Lower leg skin (tissue), 4 donors: ENCODE measurements around the gene FOSB. TPM values are rescaled to one million over a fixed set of nuclear protein-coding genes. Genes with fewer than 3 reads are reported as not detected.
A peak's percentile ranks its signal among the peaks of the same experiment; 100 is the strongest.

ENCODE experiments used
- DNase-seq, 2 donors: peaks; one replicate each; pipeline ENCODE4 v3.0.0-alpha.2; 2019; ENCODE audit warnings: low spot score in 2 of 2
- H3K4me3 ChIP-seq: fragments of 200-600 bp; sonication (generic); 2 replicates; pipeline ENCODE4 v1.5.1; 2017; ENCODE audit warnings: mild to moderate bottlenecking, low read depth; ENCODE audit not compliant: poor library complexity, severe bottlenecking
- CTCF ChIP-seq, 3 donors: fragments of 450-650 bp; IDR thresholded peaks; one replicate each; pipeline ENCODE4 v1.5.1; 2016; ENCODE audit warnings: antibody characterized with exemption in 3 of 3, mild to moderate bottlenecking in 3 of 3, moderate library complexity in 2 of 3
- POLR2A ChIP-seq, 2 donors: fragments of 450-650 bp; IDR thresholded peaks; one replicate each; pipeline ENCODE4 v1.6.1; 2016 to 2017; ENCODE audit warnings: antibody characterized with exemption in 2 of 2, mild to moderate bottlenecking in 1 of 2, moderate library complexity in 1 of 2
- WGBS, 2 donors: methylation state at CpG; one replicate each; pipeline ENCODE4 v1.1.5; 2018; 5-methylcytosine and 5-hydroxymethylcytosine counted together
- intact Hi-C: fragments of 100-400 bp; cut with DNase I; formaldehyde crosslinking; loops from one replicate; pipeline ENCODE4 v1.15.0; 2023; ENCODE audit warnings: low total_unique reads
- microRNA-seq, 2 donors: library from miRNA; unstranded; fragments of <30 nt; microRNA quantifications; one replicate each; pipeline ENCODE4, GENCODE V29; 2016; ENCODE audit warnings: borderline replicate concordance in 2 of 2, borderline number of aligned reads in 1 of 2
- total RNA-seq, 4 donors: library from RNA; depleted of rRNA; stranded (reverse); fragments of >200 nt; gene quantifications; one replicate each; pipeline ENCODE4 v1.1.0, GENCODE V29; 2016

The FOSB gene
- total RNA-seq, 4 donors from 2014 or later: 5.9 to 18.2 (median 11.2) TPM

- no peak for DNase-seq
- WGBS, 2 donors: 89 to 90% methylated on average over 47 of the region's 50 CpGs
- intact Hi-C loops: no loop called here
- TF ChIP-seq CTCF (IDR thresholded peaks at IDR 0.05) (no peak), POLR2A (IDR thresholded peaks at IDR 0.05) (no peak)
- no peak overlapping the region for H3K4me3 ChIP-seq
Observed at GRCh38 chr19:45517641-45518468, 50.1 kb downstream of the FOSB start.

- WGBS, 2 donors: 83 to 90% methylated on average over 7 of the region's 7 CpGs
Observed at GRCh38 chr19:45518469-45518826, 50.7 kb downstream of the FOSB start.

GRCh38 chr19:45522010-45522941 is 54.5 kb downstream of the FOSB start:
- no peak for DNase-seq
- WGBS, 2 donors: 87 to 89% methylated on average over 19 to 24 of the region's 24 CpGs
- TF ChIP-seq CTCF (IDR thresholded peaks at IDR 0.05) (no peak), POLR2A (IDR thresholded peaks at IDR 0.05) (no peak)
- intact Hi-C loops: loop anchor here (10.0 kb wide), 1 partner anchor 123 kb away; no protein-coding TSS in a partner anchor
- no peak overlapping the region for H3K4me3 ChIP-seq

More at GRCh38 chr19:45518469-45518826, 50.7 kb downstream of the FOSB start:
- intact Hi-C loops: no loop called here
- no peak overlapping the region for H3K4me3 ChIP-seq
- no peak for DNase-seq
- TF ChIP-seq POLR2A (IDR thresholded peaks at IDR 0.05) (no peak), CTCF (IDR thresholded peaks at IDR 0.05) (no peak)

- TF ChIP-seq POLR2A (IDR thresholded peaks at IDR 0.05) (no peak), CTCF (IDR thresholded peaks at IDR 0.05) (no peak)
- no peak overlapping the region for H3K4me3 ChIP-seq
- 66 to 72% methylated on average over 9 of the region's 9 CpGs for WGBS, 2 donors
- intact Hi-C loops: loop anchor here (10.0 kb wide), 1 partner anchor 121 kb away; no protein-coding TSS in a partner anchor
- DNase-seq: peak; percentile 82 to 96
Observed at GRCh38 chr19:45523642-45524256, 56.0 kb downstream of the FOSB start.

GRCh38 chr19:45524575-45525129 is 56.9 kb downstream of the FOSB start:
- intact Hi-C loops: loop anchor here (10.0 kb wide), 1 partner anchor 120 kb away; no protein-coding TSS in a partner anchor
- no peak for DNase-seq
- no peak overlapping the region for H3K4me3 ChIP-seq
- no peak for TF ChIP-seq POLR2A (IDR thresholded peaks at IDR 0.05)
- 84 to 85% methylated on average over 15 of the region's 15 CpGs for WGBS, 2 donors

Small RNAs within 50 kb of the gene (microRNA-seq; reads per million reads assigned to microRNA genes)
- 0 reads per million in 2 donors for gene MIR6088

Other genes starting within 250 kb of the FOSB start
- gene EXOC3L2, start 222.6 kb upstream of the FOSB start, total RNA-seq: 1 to 10 TPM; 1.2 to 4.5 (median 1.6) TPM
- 10 to 100 TPM; 28.4 to 42.8 (median 35.3) TPM for gene MARK4, start 216.7 kb upstream of the FOSB start, total RNA-seq
- gene CKM, start 145.1 kb upstream of the FOSB start, total RNA-seq: 1 to 10 TPM in 2 of 4 donors, under 1 TPM in 1, not detected in 1; 0.13 to 2.9 (median 1.3) TPM
- 100 to 1,000 TPM; 159 to 217 (median 169) TPM for gene KLC3, start 127.2 kb upstream of the FOSB start, total RNA-seq
- gene ERCC2, start 97.4 kb upstream of the FOSB start, total RNA-seq: 10 to 100 TPM in 1 of 4 donors, 1 to 10 TPM in 3; 8.5 to 22.4 (median 9.8) TPM
- gene PPP1R13L, start 62.9 kb upstream of the FOSB start, total RNA-seq: 100 to 1,000 TPM; 257 to 851 (median 501) TPM
- 1 to 10 TPM; 4.0 to 8.1 (median 5.6) TPM for gene POLR1G, start 61.4 kb upstream of the FOSB start, total RNA-seq
- 100 to 1,000 TPM in 1 of 4 donors, 10 to 100 TPM in 3; 57.7 to 111 (median 76.5) TPM for gene ERCC1, start 44.1 kb upstream of the FOSB start, total RNA-seq
- gene RTN2, start 29.1 kb downstream of the FOSB start, total RNA-seq: 10 to 100 TPM in 1 of 4 donors, 1 to 10 TPM in 3; 6.4 to 11.6 (median 9.0) TPM
- gene PPM1N, start 30.4 kb downstream of the FOSB start, total RNA-seq: 1 to 10 TPM; 2.9 to 4.7 (median 3.6) TPM
- 10 to 100 TPM; 52.7 to 68.9 (median 56.5) TPM for gene VASP, start 39.5 kb downstream of the FOSB start, total RNA-seq
- gene OPA3, start 116.8 kb downstream of the FOSB start, total RNA-seq: 10 to 100 TPM in 3 of 4 donors, 1 to 10 TPM in 1; 4.4 to 15.7 (median 12.7) TPM
- gene GPR4, start 134.2 kb downstream of the FOSB start, total RNA-seq: 1 to 10 TPM in 1 of 4 donors, under 1 TPM in 3; 0.34 to 1.0 (median 0.70) TPM
- 100 to 1,000 TPM in 1 of 4 donors, 10 to 100 TPM in 3; 85.6 to 101 (median 89.4) TPM for gene EML2, start 171.4 kb downstream of the FOSB start, total RNA-seq
- gene GIPR, start 200.2 kb downstream of the FOSB start, total RNA-seq: 1 to 10 TPM; 1.4 to 3.9 (median 2.0) TPM
- gene SNRPD2, start 224.0 kb downstream of the FOSB start, total RNA-seq: 100 to 1,000 TPM; 144 to 223 (median 161) TPM
- gene QPCTL, start 224.7 kb downstream of the FOSB start, total RNA-seq: 1 to 10 TPM; 3.4 to 8.7 (median 6.8) TPM